ENCODE data around the gene CELF1.
"Not testable (repeated sequence)": the region's sequence is repeated elsewhere in the genome, so short reads cannot be mapped to it uniquely, and the experiment has no call there.

The CELF1 gene

DNA sequence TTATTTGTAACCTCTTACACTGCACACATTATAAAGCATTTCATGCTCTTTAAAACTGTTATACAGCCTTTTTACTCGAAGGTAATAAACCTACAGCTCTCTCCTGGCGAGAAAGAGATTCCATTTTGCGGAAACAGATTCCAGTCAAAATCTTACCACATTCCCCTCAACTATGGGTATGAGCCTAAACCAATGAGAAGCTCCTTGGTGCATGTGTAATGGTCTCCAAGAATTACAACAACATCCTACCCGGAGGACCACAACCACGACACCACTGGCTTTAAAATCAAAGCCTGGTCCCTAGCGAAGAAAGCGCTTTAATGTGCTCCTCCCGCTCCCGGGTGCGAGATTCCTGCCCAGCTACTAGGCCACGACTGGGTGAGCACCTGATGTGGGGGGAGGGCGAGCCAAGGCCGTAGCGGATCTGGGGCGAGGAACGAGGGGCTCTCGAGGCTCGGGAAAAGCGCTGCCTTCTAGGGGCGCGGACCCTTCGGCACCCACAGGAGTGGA, 821 bp downstream of the CELF1 start:
- H3K4me2 ChIP-seq (ENCODE audit: low read length), result peak overlapping the region; percentile 77
- no peak overlapping the region for H2AFZ ChIP-seq (ENCODE audit: low read length)
- H3K4me3 ChIP-seq (ENCODE audit: low read depth, low read length, poor library complexity, severe bottlenecking), result peak overlapping the region; percentile 97
- H3K9me3 ChIP-seq (ENCODE audit: low read length), result no peaks in the 10 kb centered on the region
- H3K27me3 ChIP-seq (ENCODE audit: insufficient read depth, low read length), result no peaks in the 10 kb centered on the region
- TF ChIP-seq, protein P1, sequence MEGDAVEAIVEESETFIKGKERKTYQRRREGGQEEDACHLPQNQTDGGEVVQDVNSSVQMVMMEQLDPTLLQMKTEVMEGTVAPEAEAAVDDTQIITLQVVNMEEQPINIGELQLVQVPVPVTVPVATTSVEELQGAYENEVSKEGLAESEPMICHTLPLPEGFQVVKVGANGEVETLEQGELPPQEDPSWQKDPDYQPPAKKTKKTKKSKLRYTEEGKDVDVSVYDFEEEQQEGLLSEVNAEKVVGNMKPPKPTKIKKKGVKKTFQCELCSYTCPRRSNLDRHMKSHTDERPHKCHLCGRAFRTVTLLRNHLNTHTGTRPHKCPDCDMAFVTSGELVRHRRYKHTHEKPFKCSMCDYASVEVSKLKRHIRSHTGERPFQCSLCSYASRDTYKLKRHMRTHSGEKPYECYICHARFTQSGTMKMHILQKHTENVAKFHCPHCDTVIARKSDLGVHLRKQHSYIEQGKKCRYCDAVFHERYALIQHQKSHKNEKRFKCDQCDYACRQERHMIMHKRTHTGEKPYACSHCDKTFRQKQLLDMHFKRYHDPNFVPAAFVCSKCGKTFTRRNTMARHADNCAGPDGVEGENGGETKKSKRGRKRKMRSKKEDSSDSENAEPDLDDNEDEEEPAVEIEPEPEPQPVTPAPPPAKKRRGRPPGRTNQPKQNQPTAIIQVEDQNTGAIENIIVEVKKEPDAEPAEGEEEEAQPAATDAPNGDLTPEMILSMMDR (IDR thresholded peaks at IDR 0.05; ENCODE audit: low read length), result no peak
- TF ChIP-seq EZH2 (IDR thresholded peaks at IDR 0.05; ENCODE audit: borderline replicate concordance, low read length), result no peak
- H3F3A ChIP-seq (ENCODE audit: insufficient read depth, low read length), result peaks cover 8% of the 10 kb centered on the region; the same call in 1 of the 2 replicates
- peaks cover 55% of the 10 kb centered on the region for H3K79me2 ChIP-seq (ENCODE audit: insufficient read depth, low read length)
- H3K4me1 ChIP-seq (ENCODE audit: insufficient read depth, low read length, severe bottlenecking), result peaks cover 37% of the 10 kb centered on the region
- H3K9ac ChIP-seq (ENCODE audit: low read length), result peak overlapping the region; percentile 96
- H4K20me1 ChIP-seq (ENCODE audit: insufficient read depth, low read length), result no peaks in the 10 kb centered on the region
- H3K36me3 ChIP-seq (ENCODE audit: insufficient read depth, low read length), result peaks cover 12% of the 10 kb centered on the region; the same call in 1 of the 2 replicates
- peak overlapping the region; percentile 71 for H3K27ac ChIP-seq (ENCODE audit: low read depth, low read length, poor library complexity, severe bottlenecking)
- no peaks in the 10 kb centered on the region for H3K9me2 ChIP-seq (ENCODE audit: low read depth, low read length)

DNA sequence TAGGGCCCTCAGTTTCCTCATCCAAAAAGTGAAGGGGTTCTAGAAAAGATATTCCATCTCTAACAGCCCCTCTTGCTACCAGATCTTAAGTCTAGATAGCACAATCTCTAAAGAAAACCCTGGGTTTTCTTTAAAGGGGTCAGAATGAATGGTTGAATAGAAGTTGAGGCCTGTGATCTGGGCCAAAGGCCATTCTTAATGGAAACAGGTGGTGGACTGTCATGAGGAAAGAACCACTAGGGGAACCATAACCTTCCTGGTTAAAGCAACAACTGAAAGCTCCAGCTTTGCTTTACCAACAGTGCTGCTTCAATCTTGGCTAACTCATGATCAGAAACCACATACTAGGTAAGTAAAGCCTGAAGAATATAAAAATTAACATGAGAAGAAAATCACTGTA, 1.8 kb downstream of the CELF1 start:
- Histone ChIP-seq H3K4me3 (ENCODE audit: low read depth, low read length, poor library complexity, severe bottlenecking) (peak overlapping the region; percentile 97), H3K4me1 (ENCODE audit: insufficient read depth, low read length, severe bottlenecking) (peaks cover 37% of the 10 kb centered on the region), H3F3A (ENCODE audit: insufficient read depth, low read length) (peaks cover 8% of the 10 kb centered on the region; the same call in 1 of the 2 replicates), H3K9ac (ENCODE audit: low read length) (peak overlapping the region; percentile 96), H3K9me3 (ENCODE audit: low read length) (no peaks in the 10 kb centered on the region), H3K27ac (ENCODE audit: low read depth, low read length, poor library complexity, severe bottlenecking) (peak overlapping the region; percentile 71), H3K4me2 (ENCODE audit: low read length) (peak overlapping the region; percentile 77), H3K36me3 (ENCODE audit: insufficient read depth, low read length) (peaks cover 12% of the 10 kb centered on the region; the same call in 1 of the 2 replicates), H3K79me2 (ENCODE audit: insufficient read depth, low read length) (peaks cover 65% of the 10 kb centered on the region), H3K27me3 (ENCODE audit: insufficient read depth, low read length) (no peaks in the 10 kb centered on the region), H4K20me1 (ENCODE audit: insufficient read depth, low read length) (no peaks in the 10 kb centered on the region), H2AFZ (ENCODE audit: low read length) (no peak overlapping the region), H3K9me2 (ENCODE audit: low read depth, low read length) (no peaks in the 10 kb centered on the region)
- no peak for TF ChIP-seq EZH2 (IDR thresholded peaks at IDR 0.05; ENCODE audit: borderline replicate concordance, low read length)
- TF ChIP-seq, protein P1 (IDR thresholded peaks at IDR 0.05; ENCODE audit: low read length), result peak; percentile 50; the same call in 1 of the 2 replicates

DNA sequence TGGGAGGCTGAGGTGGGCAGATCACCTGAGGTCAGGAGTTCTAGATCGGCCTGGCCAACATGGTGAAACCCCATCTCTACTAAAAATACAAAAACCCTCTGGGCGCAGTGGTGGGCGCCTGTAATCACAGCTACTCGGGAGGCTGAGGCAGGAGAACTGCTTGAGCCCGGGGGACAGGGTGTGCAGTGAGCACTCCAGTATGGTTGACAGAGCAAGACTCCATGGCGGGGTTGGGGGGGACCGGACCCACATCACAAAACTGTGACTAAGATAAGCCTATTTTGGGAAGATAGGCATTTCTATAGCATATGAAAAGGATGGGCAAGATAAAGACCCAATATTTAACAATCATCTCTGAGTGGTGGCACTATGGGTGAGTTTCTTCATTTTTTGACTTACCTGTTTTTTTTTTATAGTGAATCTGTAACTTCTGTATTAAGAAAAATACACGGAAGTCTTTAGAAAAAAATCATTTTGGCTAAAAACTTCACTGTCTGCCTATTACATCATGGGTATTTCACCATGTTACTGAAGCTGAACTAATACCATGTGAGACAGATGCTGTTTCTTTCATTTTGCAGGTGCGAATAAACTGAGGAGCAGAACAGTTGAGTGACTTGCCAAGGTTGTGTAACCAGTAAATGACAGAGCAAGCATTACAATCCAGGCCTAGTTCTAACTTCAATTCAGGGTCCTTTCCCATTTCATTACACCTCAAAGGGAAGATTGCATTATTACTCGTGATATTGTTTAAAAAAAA, 2.5 kb downstream of the CELF1 start:
- Histone ChIP-seq H3K9me3 (ENCODE audit: low read length) (no peaks in the 10 kb centered on the region), H3K4me2 (ENCODE audit: low read length) (peak overlapping the region; percentile 77), H3K4me1 (ENCODE audit: insufficient read depth, low read length, severe bottlenecking) (peaks cover 37% of the 10 kb centered on the region), H3K4me3 (ENCODE audit: low read depth, low read length, poor library complexity, severe bottlenecking) (peak overlapping the region; percentile 97), H3K27ac (ENCODE audit: low read depth, low read length, poor library complexity, severe bottlenecking) (peak overlapping the region; percentile 71), H3K36me3 (ENCODE audit: insufficient read depth, low read length) (peaks cover 12% of the 10 kb centered on the region; the same call in 1 of the 2 replicates), H3K79me2 (ENCODE audit: insufficient read depth, low read length) (peaks cover 67% of the 10 kb centered on the region), H2AFZ (ENCODE audit: low read length) (no peak overlapping the region), H3K27me3 (ENCODE audit: insufficient read depth, low read length) (no peaks in the 10 kb centered on the region), H4K20me1 (ENCODE audit: insufficient read depth, low read length) (no peaks in the 10 kb centered on the region), H3K9me2 (ENCODE audit: low read depth, low read length) (no peaks in the 10 kb centered on the region), H3K9ac (ENCODE audit: low read length) (peak overlapping the region; percentile 96; the same call in 1 of the 2 replicates), H3F3A (ENCODE audit: insufficient read depth, low read length) (peaks cover 8% of the 10 kb centered on the region; the same call in 1 of the 2 replicates)
- TF ChIP-seq EZH2 (IDR thresholded peaks at IDR 0.05; ENCODE audit: borderline replicate concordance, low read length), result no peak
- TF ChIP-seq, protein P1 (IDR thresholded peaks at IDR 0.05; ENCODE audit: low read length), result no peak

DNA sequence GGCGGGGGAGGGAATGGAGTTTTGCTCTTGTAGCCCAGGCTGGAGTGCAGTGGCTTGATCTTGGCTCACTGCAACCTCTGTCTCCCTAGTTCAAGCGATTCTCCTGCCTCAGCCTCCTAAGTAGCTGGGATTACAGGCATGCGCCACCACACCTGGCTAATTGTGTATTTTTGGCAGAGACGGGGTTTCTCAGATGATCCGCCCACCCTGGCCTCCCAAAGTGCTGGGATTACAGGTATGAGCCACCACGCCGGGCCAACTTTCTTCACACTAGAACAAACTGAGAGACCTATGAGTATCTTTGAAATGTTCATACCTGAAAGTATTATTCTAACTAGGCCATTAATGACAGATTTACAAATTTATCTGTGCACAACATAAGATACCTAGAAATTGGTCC, 6.7 kb downstream of the CELF1 start:
- peaks cover 94% of the 10 kb centered on the region for H3K79me2 ChIP-seq (ENCODE audit: insufficient read depth, low read length)
- H3K9me3 ChIP-seq (ENCODE audit: low read length); H3K4me3 ChIP-seq (ENCODE audit: low read depth, low read length, poor library complexity, severe bottlenecking); H4K20me1 ChIP-seq (ENCODE audit: insufficient read depth, low read length); H2AFZ ChIP-seq (ENCODE audit: low read length); H3K27me3 ChIP-seq (ENCODE audit: insufficient read depth, low read length); H3K9ac ChIP-seq (ENCODE audit: low read length); H3K27ac ChIP-seq (ENCODE audit: low read depth, low read length, poor library complexity, severe bottlenecking); H3K4me2 ChIP-seq (ENCODE audit: low read length); H3F3A ChIP-seq (ENCODE audit: insufficient read depth, low read length); H3K9me2 ChIP-seq (ENCODE audit: low read depth, low read length): not testable (repeated sequence)
- H3K4me1 ChIP-seq (ENCODE audit: insufficient read depth, low read length, severe bottlenecking), result peaks cover 44% of the 10 kb centered on the region
- H3K36me3 ChIP-seq (ENCODE audit: insufficient read depth, low read length), result peaks cover 19% of the 10 kb centered on the region
